HCT116 (cell line): Measurements from ENCODE around the gene MYBPHL. TPM values are rescaled to one million over a fixed set of nuclear protein-coding genes. Genes with fewer than 3 reads are reported as not detected.

ENCODE experiments used
- ATAC-seq: fragments of 200-7000 bp; cut with Tn5 transposase; 2 replicates; pipeline ENCODE4 v1.9.1; 2020; ENCODE audit warnings: mild to moderate bottlenecking, moderate library complexity
- BruUV-seq: library from RNA; stranded (reverse); fragments of 400-500 nt; replicated peaks from 2 replicates; lab custom pipeline; 2021; lab: Mats Ljungman, UMichigan
- CTCF ChIA-PET: fragments of 300-600 bp; sonication (Branson Sonifier 250); formaldehyde crosslinking; loops from one replicate; lab custom pipeline; 2021; ENCODE audit warnings: antibody characterized with exemption; lab: Charles Lee
- POLR2A ChIA-PET: fragments of 300-600, 350-600 bp; sonication (Branson Sonifier 250); formaldehyde crosslinking; loops from one replicate; lab custom pipeline; 2021; ENCODE audit warnings: antibody characterized with exemption; lab: Charles Lee
- RAD21 ChIA-PET, 2 experiments: fragments of 300-600 bp; sonication (Branson Sonifier 250); formaldehyde crosslinking; loops; one replicate each; lab custom pipeline; 2023; ENCODE audit warnings: low total read pairs in 2 of 2; ENCODE audit not compliant: uncharacterized antibody in 2 of 2, unreplicated experiment in 2 of 2, low non-redundant PET in 1 of 2; lab: Charles Lee
- DNase-seq: peaks from one replicate; pipeline ENCODE4 v3.0.0-alpha.2; 2010; ENCODE audit warnings: low read depth, low spot score
- H2AFZ ChIP-seq: fragments of 200-600 bp; shearing (Covaris generic), sonication (generic); 2 replicates; pipeline ENCODE4 v1.6.1; 2017; ENCODE audit warnings: low read depth, mixed run types, mixed read lengths, antibody characterized with exemption, low read length; ENCODE audit not compliant: poor library complexity, severe bottlenecking
- H3K27ac ChIP-seq: 2 replicates; pipeline ENCODE4 v1.5.1; 2012; ENCODE audit warnings: low read depth, low read length
- H3K27me3 ChIP-seq: fragments of 200-600 bp; sonication (generic); 2 replicates; pipeline ENCODE4 v1.6.1; 2016; ENCODE audit warnings: mixed run types, low read length, mixed read lengths; ENCODE audit not compliant: insufficient read depth
- H3K36me3 ChIP-seq, 2 experiments: fragments of 200-500 bp in 1 of 2; fragments of 200-600 bp in 1 of 2; sonication (Bioruptor generic) in 1 of 2; sonication (generic) in 1 of 2; 2 replicates each; pipeline versions ENCODE4 v1.5.1 to v1.6.1; 2014 to 2016; ENCODE audit warnings: low read length in 2 of 2, inconsistent platforms in 1 of 2, mixed read lengths in 1 of 2, mixed run types in 1 of 2; ENCODE audit not compliant: insufficient read depth in 2 of 2, control insufficient read depth in 1 of 2
- H3K4me1 ChIP-seq, 2 experiments: fragments of 200-600 bp in 1 of 2; sonication (generic) in 1 of 2; 2 replicates each; pipeline versions ENCODE4 v1.5.1 to v1.6.1; 2012 to 2017; ENCODE audit warnings: low read length in 2 of 2, inconsistent platforms in 1 of 2, mild to moderate bottlenecking in 1 of 2, mixed read lengths in 1 of 2, mixed run types in 1 of 2, moderate library complexity in 1 of 2; ENCODE audit not compliant: insufficient read depth in 2 of 2, control insufficient read depth in 1 of 2
- H3K4me2 ChIP-seq: fragments of 200-600 bp; sonication (generic); 2 replicates; pipeline ENCODE4 v1.6.1; 2017; ENCODE audit warnings: mixed run types, low read length, mixed read lengths
- H3K4me3 ChIP-seq, 2 experiments: fragments of 200-600 bp in 1 of 2; sonication (generic) in 1 of 2; replicated peaks in 1 of 2; 2 replicates each; pipeline ENCODE4 v1.5.1; 2011 to 2016; ENCODE audit warnings: low read length in 2 of 2, control low read depth in 1 of 2, low read depth in 1 of 2, mild to moderate bottlenecking in 1 of 2, mixed read lengths in 1 of 2, mixed run types in 1 of 2
- H3K79me2 ChIP-seq: fragments of 200-600 bp; sonication (generic); 2 replicates; pipeline ENCODE4 v1.6.1; 2017; ENCODE audit warnings: mild to moderate bottlenecking, mixed run types, low read length, moderate library complexity, mixed read lengths; ENCODE audit not compliant: insufficient read depth
- H3K9ac ChIP-seq: fragments of 200-600 bp; sonication (generic); 2 replicates; pipeline ENCODE4 v1.6.1; 2016; ENCODE audit warnings: low read length, mixed read lengths
- H3K9me2 ChIP-seq: fragments of 200-600 bp; sonication (generic), shearing (Covaris generic); 2 replicates; pipeline ENCODE4 v1.6.1; 2017; ENCODE audit warnings: mixed run types, mild to moderate bottlenecking, moderate library complexity; ENCODE audit not compliant: insufficient read depth
- H3K9me3 ChIP-seq, 2 experiments: fragments of 200-500 bp in 1 of 2; fragments of 200-600 bp in 1 of 2; sonication (Bioruptor generic) in 1 of 2; sonication (generic) in 1 of 2; 2 replicates each; pipeline ENCODE4 v1.6.1; 2014 to 2017; ENCODE audit warnings: low read length in 2 of 2, mixed read lengths in 2 of 2, inconsistent platforms in 1 of 2, low read depth in 1 of 2, mild to moderate bottlenecking in 1 of 2, mixed run types in 1 of 2, moderate library complexity in 1 of 2; ENCODE audit not compliant: control insufficient read depth in 1 of 2, insufficient read depth in 1 of 2
- H4K20me1 ChIP-seq: fragments of 200-600 bp; sonication (generic), shearing (Covaris generic); 2 replicates; pipeline ENCODE4 v1.6.1; 2017; ENCODE audit warnings: mixed run types, mild to moderate bottlenecking, moderate library complexity; ENCODE audit not compliant: insufficient read depth
- ATF3 ChIP-seq: IDR thresholded peaks from 2 replicates; pipeline ENCODE4 v1.6.1; 2012
- CBX3 ChIP-seq: IDR thresholded peaks from 2 replicates; pipeline ENCODE4 v1.6.1; 2012; ENCODE audit warnings: low read depth
- CTCF ChIP-seq, 3 experiments: fragments of 200-600 bp in 1 of 3; sonication (generic) in 1 of 3; IDR thresholded peaks in 2 of 3; conservative IDR thresholded peaks in 1 of 3; 2 replicates each; pipeline ENCODE4 v1.5.1; 2012 to 2017; ENCODE audit warnings: low read depth in 2 of 3, low read length in 2 of 3, antibody characterized with exemption in 1 of 3, borderline replicate concordance in 1 of 3, control low read depth in 1 of 3, mild to moderate bottlenecking in 1 of 3, mixed read lengths in 1 of 3, mixed run types in 1 of 3, moderate library complexity in 1 of 3; ENCODE audit not compliant: insufficient read depth in 1 of 3
- EGR1 ChIP-seq: IDR thresholded peaks from 2 replicates; pipeline ENCODE4 v1.6.1; 2012; ENCODE audit warnings: low read depth
- ELF1 ChIP-seq: IDR thresholded peaks from 2 replicates; pipeline ENCODE4 v1.6.1; 2012; ENCODE audit warnings: low read depth, borderline replicate concordance
- EZH2 ChIP-seq: fragments of 200-600 bp; sonication (generic); IDR thresholded peaks from 2 replicates; pipeline ENCODE4 v1.6.1; 2017; ENCODE audit warnings: antibody characterized with exemption, mixed run types
- EZH2phosphoT487 ChIP-seq: fragments of 200-600 bp; IDR thresholded peaks from 2 replicates; pipeline ENCODE4 v1.6.1; 2018; ENCODE audit warnings: antibody characterized with exemption, borderline replicate concordance
- FOSL1 ChIP-seq: IDR thresholded peaks from 2 replicates; pipeline ENCODE4 v1.6.1; 2012; ENCODE audit warnings: low read depth
- JUND ChIP-seq: IDR thresholded peaks from 2 replicates; pipeline ENCODE4 v1.6.1; 2012
- POLR2A ChIP-seq: IDR thresholded peaks from 2 replicates; pipeline ENCODE4 v1.7.0; 2011; ENCODE audit warnings: borderline replicate concordance; ENCODE audit not compliant: insufficient read depth, insufficient read length; ENCODE audit errors: extremely low read depth
- REST ChIP-seq: IDR thresholded peaks from 2 replicates; pipeline ENCODE4 v1.6.1; 2012; ENCODE audit warnings: low read depth
- SP1 ChIP-seq: IDR thresholded peaks from 2 replicates; pipeline ENCODE4 v1.6.1; 2012; ENCODE audit warnings: low read depth
- SRF ChIP-seq: IDR thresholded peaks from 2 replicates; pipeline ENCODE4 v1.6.1; 2012; ENCODE audit warnings: low read depth
- TCF7L2 ChIP-seq: IDR thresholded peaks from 2 replicates; pipeline ENCODE4 v1.7.0; 2011; ENCODE audit warnings: borderline replicate concordance, inconsistent platforms; ENCODE audit not compliant: insufficient read depth, insufficient read length; ENCODE audit errors: extremely low read depth
- intact Hi-C: fragments of 100-400 bp; cut with micrococcal nuclease; formaldehyde crosslinking; loops from 2 replicates; pipeline ENCODE4 v1.10.0; 2022
- total RNA-seq: library from RNA; stranded (reverse); gene quantifications from one replicate; pipeline ENCODE4 v1.2.1, GENCODE V29; 2021; ENCODE audit not compliant: unreplicated experiment

MYBPHL gene
- total RNA-seq, 1 experiment from 2014 or later: 1.0 TPM

DNA sequence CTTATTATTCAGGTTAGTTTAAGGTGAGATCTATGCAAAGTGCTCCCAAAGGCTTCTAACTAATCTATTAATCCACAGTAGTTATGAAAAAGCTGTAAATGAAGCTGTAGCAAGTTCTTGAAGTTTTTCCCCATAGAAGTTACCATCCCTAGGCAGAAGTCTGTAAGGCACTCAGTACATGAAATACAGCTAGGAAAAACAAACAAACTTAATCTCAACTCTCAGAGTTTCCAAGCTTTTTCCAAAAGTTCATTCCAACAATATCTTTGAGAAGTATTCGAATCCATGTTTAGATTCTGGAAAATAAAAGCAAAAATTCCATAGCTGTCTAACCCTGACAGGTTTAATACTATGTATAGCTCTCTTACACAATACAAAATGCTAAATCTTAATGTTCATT, 49.7 kb upstream of the MYBPHL start:
- ChIA-PET POLR2A (no interaction called here), CTCF (no interaction called here)
- ATAC-seq: no peak
- no peaks in the 10 kb centered on the region for H3K36me3 ChIP-seq
- H4K20me1 ChIP-seq: no peaks in the 10 kb centered on the region
- H3K4me1 ChIP-seq: peaks cover 0 to 3% of the 10 kb centered on the region in 2 experiments; a peak in 1 of 4 replicates
- no peak overlapping the region for H3K4me2 ChIP-seq
- no peak overlapping the region for H3K4me3 ChIP-seq
- no peak overlapping the region for H3K9ac ChIP-seq
- TF ChIP-seq JUND: no peak
- TF ChIP-seq, all 23 proteins: peak for 0
- DNase-seq: no peak
- H3K27ac ChIP-seq: no peak overlapping the region
- RAD21 ChIA-PET: no interaction called here
- H3K79me2 ChIP-seq: no peaks in the 10 kb centered on the region
- intact Hi-C loops: no loop called here
- H3K9me2 ChIP-seq: no peaks in the 10 kb centered on the region
- no peaks in the 10 kb centered on the region for H3K9me3 ChIP-seq
- BruUV-seq: no TSS peak
- H3K27me3 ChIP-seq: no peaks in the 10 kb centered on the region
- H2AFZ ChIP-seq: no peak overlapping the region

- H3K4me1 ChIP-seq: no peaks in the 10 kb centered on the region
- BruUV-seq: no TSS peak
- no peak overlapping the region for H2AFZ ChIP-seq
- intact Hi-C loops: no loop called here
- POLR2A ChIA-PET: no interaction called here
- H3K36me3 ChIP-seq: no peaks in the 10 kb centered on the region
- CTCF ChIA-PET: no interaction called here
- no peaks in the 10 kb centered on the region for H3K27me3 ChIP-seq
- no peaks in the 10 kb centered on the region for H4K20me1 ChIP-seq
- H3K9me3 ChIP-seq: no peaks in the 10 kb centered on the region
- ATAC-seq (no peak), DNase-seq (no peak)
- H3K9me2 ChIP-seq: no peaks in the 10 kb centered on the region
- H3K27ac ChIP-seq: no peak overlapping the region
- H3K79me2 ChIP-seq: no peaks in the 10 kb centered on the region
- no peak overlapping the region for H3K9ac ChIP-seq
- RAD21 ChIA-PET: no interaction called here
- H3K4me3 ChIP-seq: no peak overlapping the region
- H3K4me2 ChIP-seq: no peak overlapping the region
- no peak for TF ChIP-seq POLR2A
- TF ChIP-seq ATF3: no peak
- no peak for TF ChIP-seq EZH2
- TF ChIP-seq SRF: no peak
- TF ChIP-seq FOSL1: no peak
- no peak for TF ChIP-seq CTCF (IDR thresholded peaks at IDR 0.05 in 2 of 3, conservative IDR thresholded peaks at IDR 0.05 in 1 of 3; ENCODE audit: borderline replicate concordance in 1 of 3, insufficient read depth in 1 of 3, low read depth in 2 of 3, low read length in 2 of 3)
- no peak for TF ChIP-seq SP1
- TF ChIP-seq CBX3: no peak
- no peak for TF ChIP-seq REST
- no peak for TF ChIP-seq JUND
- TF ChIP-seq EZH2phosphoT487: no peak
- no peak for TF ChIP-seq ELF1
- no peak for TF ChIP-seq TCF7L2
- TF ChIP-seq EGR1: no peak
Measured at GRCh38 chr1:109354929-109355328, 48.1 kb upstream of the MYBPHL start.
